ENCODE results near the gene LORICRIN. TPM values are rescaled to one million over a fixed set of nuclear protein-coding genes. Genes with fewer than 3 reads are reported as not detected.

Gene LORICRIN
- total RNA-seq, 2 donors from 2014 or later, result not detected

Other genes with a start within 250 kb of the LORICRIN start
- not detected for gene SPRR1B, start 228.5 kb upstream of the LORICRIN start, total RNA-seq
- gene SPRR2D, start 218.6 kb upstream of the LORICRIN start, total RNA-seq, result not detected
- gene SPRR2A, start 202.2 kb upstream of the LORICRIN start, total RNA-seq, result not detected
- not detected for gene SPRR2B, start 188.1 kb upstream of the LORICRIN start, total RNA-seq
- not detected for gene SPRR2E, start 165.2 kb upstream of the LORICRIN start, total RNA-seq
- gene SPRR2F, start 146.2 kb upstream of the LORICRIN start, total RNA-seq, result not detected
- gene SPRR2G, start 108.8 kb upstream of the LORICRIN start, total RNA-seq, result not detected
- gene LELP1, start 56.3 kb upstream of the LORICRIN start, total RNA-seq, result not detected
- gene PRR9, start 42.1 kb upstream of the LORICRIN start, total RNA-seq, result not detected
- gene PGLYRP3, start 53.3 kb downstream of the LORICRIN start, total RNA-seq, result not detected
- not detected for gene PGLYRP4, start 89.2 kb downstream of the LORICRIN start, total RNA-seq
- gene S100A9, start 98.2 kb downstream of the LORICRIN start, total RNA-seq, result 1 to 10 TPM in 1 of 2 donors, under 1 TPM in 1; 0.73 to 1.4 TPM
- gene S100A12, start 115.9 kb downstream of the LORICRIN start, total RNA-seq, result not detected
- not detected for gene S100A8, start 131.4 kb downstream of the LORICRIN start, total RNA-seq
- gene S100A7A, start 156.8 kb downstream of the LORICRIN start, total RNA-seq, result not detected
- gene S100A7, start 201.0 kb downstream of the LORICRIN start, total RNA-seq, result not detected

All from activated naive CD4-positive, alpha-beta T cell treated with anti-CD3 and anti-CD28 coated beads, Interleukin-2, amount 50 U/mL, for 72 hours (primary cell).